ENCODE data around the gene BLM. TPM values are rescaled to one million over a fixed set of nuclear protein-coding genes. Genes with fewer than 3 reads are reported as not detected.

Gene BLM
- total RNA-seq, 1 experiment from 2014 or later, result 24.6 TPM

- POLR2A ChIA-PET, result no interaction called here
- ATAC-seq, result no peak
- intact Hi-C loops (cut with micrococcal nuclease), result no loop called here
- no peaks in the 10 kb centered on the region for H4K20me1 ChIP-seq (ENCODE audit: insufficient read depth)
- no peaks in the 10 kb centered on the region for H3K27me3 ChIP-seq (ENCODE audit: insufficient read depth, low read length)
- H3K9me2 ChIP-seq (ENCODE audit: insufficient read depth), result no peaks in the 10 kb centered on the region
- BruUV-seq (replicated peaks), result no TSS peak
- RAD21 ChIA-PET (ENCODE audit: low non-redundant PET in 1 of 2, low total read pairs in 2 of 2, uncharacterized antibody in 2 of 2, unreplicated experiment in 2 of 2), result no interaction called here
- H3K4me2 ChIP-seq (ENCODE audit: low read length), result no peak overlapping the region
- no peak for DNase-seq (ENCODE audit: low read depth, low spot score)
- H3K27ac ChIP-seq (ENCODE audit: low read depth, low read length), result no peak overlapping the region
- H3K9me3 ChIP-seq (ENCODE audit: control insufficient read depth in 1 of 2, insufficient read depth in 1 of 2, low read depth in 1 of 2, low read length in 2 of 2), result no peaks in the 10 kb centered on the region
- CTCF ChIA-PET, result no interaction called here
- TF ChIP-seq SIN3A (IDR thresholded peaks at IDR 0.05; ENCODE audit: low read depth) (no peak), TCF7L2 (IDR thresholded peaks at IDR 0.05; ENCODE audit: borderline replicate concordance, extremely low read depth, insufficient read depth, insufficient read length) (no peak), REST (IDR thresholded peaks at IDR 0.05; ENCODE audit: low read depth) (no peak)
- H3K36me3 ChIP-seq (ENCODE audit: control insufficient read depth in 1 of 2, insufficient read depth in 2 of 2, low read length in 2 of 2), result peaks cover 0 to 6% of the 10 kb centered on the region in 2 experiments; a peak in 1 of 4 replicates
- H2AFZ ChIP-seq (ENCODE audit: low read depth, low read length, poor library complexity, severe bottlenecking), result no peak overlapping the region
- no peaks in the 10 kb centered on the region for H3K4me1 ChIP-seq (ENCODE audit: control insufficient read depth in 1 of 2, insufficient read depth in 2 of 2, low read length in 2 of 2)
- H3K79me2 ChIP-seq (ENCODE audit: insufficient read depth, low read length), result no peaks in the 10 kb centered on the region
- H3K9ac ChIP-seq (ENCODE audit: low read length), result no peak overlapping the region
- H3K4me3 ChIP-seq (replicated peaks in 1 of 2; ENCODE audit: low read depth in 1 of 2, low read length in 2 of 2), result no peak overlapping the region
Measured at GRCh38 chr15:90801803-90802202, 84.7 kb downstream of the BLM start.

GRCh38 chr15:90807074-90807785, 90.1 kb downstream of the BLM start:
- CTCF ChIA-PET, result no interaction called here
- no peaks in the 10 kb centered on the region for H3K4me1 ChIP-seq (ENCODE audit: control insufficient read depth in 1 of 2, insufficient read depth in 2 of 2, low read length in 2 of 2)
- ATAC-seq (no peak), DNase-seq (ENCODE audit: low read depth, low spot score) (no peak)
- H2AFZ ChIP-seq (ENCODE audit: low read depth, low read length, poor library complexity, severe bottlenecking), result no peak overlapping the region
- RAD21 ChIA-PET (ENCODE audit: low non-redundant PET in 1 of 2, low total read pairs in 2 of 2, uncharacterized antibody in 2 of 2, unreplicated experiment in 2 of 2), result no interaction called here
- H3K9me3 ChIP-seq (ENCODE audit: control insufficient read depth in 1 of 2, insufficient read depth in 1 of 2, low read depth in 1 of 2, low read length in 2 of 2), result no peaks in the 10 kb centered on the region
- H3K9me2 ChIP-seq (ENCODE audit: insufficient read depth), result no peaks in the 10 kb centered on the region
- H3K27me3 ChIP-seq (ENCODE audit: insufficient read depth, low read length), result no peaks in the 10 kb centered on the region
- H3K4me2 ChIP-seq (ENCODE audit: low read length), result no peak overlapping the region
- H3K9ac ChIP-seq (ENCODE audit: low read length), result no peak overlapping the region
- no TSS peak for BruUV-seq (replicated peaks)
- POLR2A ChIA-PET, result no interaction called here
- no peaks in the 10 kb centered on the region for H4K20me1 ChIP-seq (ENCODE audit: insufficient read depth)
- no peaks in the 10 kb centered on the region for H3K79me2 ChIP-seq (ENCODE audit: insufficient read depth, low read length)
- H3K4me3 ChIP-seq (replicated peaks in 1 of 2; ENCODE audit: low read depth in 1 of 2, low read length in 2 of 2), result no peak overlapping the region
- intact Hi-C loops (cut with micrococcal nuclease), result no loop called here
- peaks cover 9 to 25% of the 10 kb centered on the region in 2 experiments; a peak in 2 of 4 replicates for H3K36me3 ChIP-seq (ENCODE audit: control insufficient read depth in 1 of 2, insufficient read depth in 2 of 2, low read length in 2 of 2)
- H3K27ac ChIP-seq (ENCODE audit: low read depth, low read length), result no peak overlapping the region
- TF ChIP-seq, protein P1, sequence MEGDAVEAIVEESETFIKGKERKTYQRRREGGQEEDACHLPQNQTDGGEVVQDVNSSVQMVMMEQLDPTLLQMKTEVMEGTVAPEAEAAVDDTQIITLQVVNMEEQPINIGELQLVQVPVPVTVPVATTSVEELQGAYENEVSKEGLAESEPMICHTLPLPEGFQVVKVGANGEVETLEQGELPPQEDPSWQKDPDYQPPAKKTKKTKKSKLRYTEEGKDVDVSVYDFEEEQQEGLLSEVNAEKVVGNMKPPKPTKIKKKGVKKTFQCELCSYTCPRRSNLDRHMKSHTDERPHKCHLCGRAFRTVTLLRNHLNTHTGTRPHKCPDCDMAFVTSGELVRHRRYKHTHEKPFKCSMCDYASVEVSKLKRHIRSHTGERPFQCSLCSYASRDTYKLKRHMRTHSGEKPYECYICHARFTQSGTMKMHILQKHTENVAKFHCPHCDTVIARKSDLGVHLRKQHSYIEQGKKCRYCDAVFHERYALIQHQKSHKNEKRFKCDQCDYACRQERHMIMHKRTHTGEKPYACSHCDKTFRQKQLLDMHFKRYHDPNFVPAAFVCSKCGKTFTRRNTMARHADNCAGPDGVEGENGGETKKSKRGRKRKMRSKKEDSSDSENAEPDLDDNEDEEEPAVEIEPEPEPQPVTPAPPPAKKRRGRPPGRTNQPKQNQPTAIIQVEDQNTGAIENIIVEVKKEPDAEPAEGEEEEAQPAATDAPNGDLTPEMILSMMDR (IDR thresholded peaks at IDR 0.05 in 2 of 3, conservative IDR thresholded peaks at IDR 0.05 in 1 of 3; ENCODE audit: borderline replicate concordance in 1 of 3, insufficient read depth in 1 of 3, low read depth in 2 of 3, low read length in 2 of 3), result no peak
- TF ChIP-seq TCF7L2 (IDR thresholded peaks at IDR 0.05; ENCODE audit: borderline replicate concordance, extremely low read depth, insufficient read depth, insufficient read length), result no peak
- no peak for TF ChIP-seq YY1 (IDR thresholded peaks at IDR 0.05; ENCODE audit: extremely low read depth, insufficient replicate concordance, low read depth, low read length)
- TF ChIP-seq JUND (IDR thresholded peaks at IDR 0.05), result no peak
- no peak for TF ChIP-seq MAX (IDR thresholded peaks at IDR 0.05)
- no peak for TF ChIP-seq RAD21 (IDR thresholded peaks at IDR 0.05; ENCODE audit: low read depth)
- TF ChIP-seq SRF (IDR thresholded peaks at IDR 0.05; ENCODE audit: low read depth), result no peak
- TF ChIP-seq POLR2AphosphoS5 (IDR thresholded peaks at IDR 0.05; ENCODE audit: low read depth, low read length), result no peak
- TF ChIP-seq ZFX (IDR thresholded peaks at IDR 0.05), result no peak
- TF ChIP-seq POLR2A (IDR thresholded peaks at IDR 0.05; ENCODE audit: borderline replicate concordance, extremely low read depth, insufficient read depth, insufficient read length), result no peak
- TF ChIP-seq CEBPB (IDR thresholded peaks at IDR 0.05; ENCODE audit: low read depth), result no peak
- no peak for TF ChIP-seq ZNF274 (IDR thresholded peaks at IDR 0.05; ENCODE audit: low read depth, low read length)
- no peak for TF ChIP-seq CBX3 (IDR thresholded peaks at IDR 0.05; ENCODE audit: low read depth)
- TF ChIP-seq FOSL1 (IDR thresholded peaks at IDR 0.05; ENCODE audit: low read depth), result no peak

Measured in HCT116 (cell line).